IPS-20b (cell line): ENCODE results near the gene TBX1.

Experiments
- H3K27ac ChIP-seq: one replicate; pipeline ENCODE4 v1.5.1; 2013; ENCODE audit warnings: low read length
- H3K27me3 ChIP-seq: 2 replicates; pipeline ENCODE4 v1.6.1; 2013; ENCODE audit warnings: mild to moderate bottlenecking, low read length, inconsistent platforms; ENCODE audit not compliant: insufficient read depth
- H3K36me3 ChIP-seq: 2 replicates; pipeline ENCODE4 v1.6.1; 2013; ENCODE audit warnings: low read depth, mild to moderate bottlenecking, inconsistent platforms, low read length, moderate library complexity; ENCODE audit not compliant: insufficient read depth
- H3K4me1 ChIP-seq: 2 replicates; pipeline ENCODE4 v1.6.1; 2013; ENCODE audit warnings: mild to moderate bottlenecking, control low read depth, inconsistent platforms, low read length, moderate library complexity; ENCODE audit not compliant: insufficient read depth
- H3K4me3 ChIP-seq: 2 replicates; pipeline ENCODE4 v1.5.1; 2013; ENCODE audit warnings: mild to moderate bottlenecking, low read length, inconsistent platforms
- H3K9ac ChIP-seq: 2 replicates; pipeline ENCODE4 v1.6.1; 2013; ENCODE audit warnings: low read depth, mild to moderate bottlenecking, inconsistent platforms, low read length, moderate library complexity
- H3K9me3 ChIP-seq: 2 replicates; pipeline ENCODE4 v1.6.1; 2013; ENCODE audit warnings: mild to moderate bottlenecking, low read depth, low read length, inconsistent platforms; ENCODE audit not compliant: insufficient read depth

The TBX1 gene

GRCh38 chr22:19760058-19760950 lies at the start of gene TBX1:
Gene TBX1 (plus strand): TSS chr22:19760778. CDS start chr22:19760844, 66 bp downstream.
- Histone ChIP-seq H3K9me3 (peaks cover 9% of the 10 kb centered on the region; the same call in 1 of the 2 replicates), H3K27ac (no peak within 1 kb of the TSS)

GRCh38 chr22:19713245-19713644 lies 47.3 kb upstream of the TBX1 start:
- Histone ChIP-seq H3K36me3 (no peaks in the 10 kb centered on the region), H3K27me3 (peaks cover 85% of the 10 kb centered on the region), H3K4me3 (no peak overlapping the region), H3K9ac (no peak overlapping the region), H3K9me3 (no peaks in the 10 kb centered on the region), H3K4me1 (peaks cover 3% of the 10 kb centered on the region; the same call in 1 of the 2 replicates), H3K27ac (no peak overlapping the region)

More at GRCh38 chr22:19760058-19760950, at the start of gene TBX1:
- Histone ChIP-seq H3K36me3 (no peaks in the 10 kb centered on the region), H3K27me3 (peaks cover 95% of the 10 kb centered on the region), H3K4me3 (no peak within 1 kb of the TSS), H3K9ac (no peak within 1 kb of the TSS), H3K4me1 (no peaks in the 10 kb centered on the region; the same call in 1 of the 2 replicates)

DNA sequence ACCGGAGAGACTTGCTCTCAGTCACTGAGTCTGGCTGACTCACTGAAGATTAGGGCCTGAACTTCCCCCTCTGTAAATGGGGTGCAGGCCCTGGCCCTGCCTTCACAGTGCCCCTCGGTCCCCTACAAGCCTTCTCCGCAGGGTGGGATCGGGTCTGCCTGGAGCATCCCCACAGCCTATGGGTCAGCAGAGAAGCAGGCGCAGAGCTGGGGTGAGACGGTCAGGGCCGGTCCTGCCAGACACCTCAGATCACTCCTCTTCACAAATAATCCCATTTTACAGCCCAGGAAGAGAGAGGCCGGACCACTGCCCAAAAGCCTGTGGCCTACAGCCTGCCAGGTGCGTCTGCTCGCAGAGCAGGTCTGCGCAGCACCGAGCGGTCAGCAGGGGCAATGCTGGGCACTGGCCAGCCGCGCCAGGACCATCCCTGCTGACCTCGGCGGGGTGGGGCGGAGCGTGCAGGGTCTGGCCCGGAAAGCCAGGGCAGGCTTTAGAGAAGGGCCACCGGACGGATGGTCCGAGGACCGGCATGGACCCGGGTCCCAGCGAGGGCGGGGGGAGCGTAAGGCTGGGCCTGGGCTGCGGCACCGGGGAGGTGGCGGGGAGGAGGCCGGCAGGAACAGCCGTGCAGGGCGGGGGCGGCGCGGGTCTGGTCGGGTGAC lies 46.8 kb upstream of the TBX1 start:
- Histone ChIP-seq H3K4me1 (peaks cover 3% of the 10 kb centered on the region; the same call in 1 of the 2 replicates), H3K27ac (no peak overlapping the region)

DNA sequence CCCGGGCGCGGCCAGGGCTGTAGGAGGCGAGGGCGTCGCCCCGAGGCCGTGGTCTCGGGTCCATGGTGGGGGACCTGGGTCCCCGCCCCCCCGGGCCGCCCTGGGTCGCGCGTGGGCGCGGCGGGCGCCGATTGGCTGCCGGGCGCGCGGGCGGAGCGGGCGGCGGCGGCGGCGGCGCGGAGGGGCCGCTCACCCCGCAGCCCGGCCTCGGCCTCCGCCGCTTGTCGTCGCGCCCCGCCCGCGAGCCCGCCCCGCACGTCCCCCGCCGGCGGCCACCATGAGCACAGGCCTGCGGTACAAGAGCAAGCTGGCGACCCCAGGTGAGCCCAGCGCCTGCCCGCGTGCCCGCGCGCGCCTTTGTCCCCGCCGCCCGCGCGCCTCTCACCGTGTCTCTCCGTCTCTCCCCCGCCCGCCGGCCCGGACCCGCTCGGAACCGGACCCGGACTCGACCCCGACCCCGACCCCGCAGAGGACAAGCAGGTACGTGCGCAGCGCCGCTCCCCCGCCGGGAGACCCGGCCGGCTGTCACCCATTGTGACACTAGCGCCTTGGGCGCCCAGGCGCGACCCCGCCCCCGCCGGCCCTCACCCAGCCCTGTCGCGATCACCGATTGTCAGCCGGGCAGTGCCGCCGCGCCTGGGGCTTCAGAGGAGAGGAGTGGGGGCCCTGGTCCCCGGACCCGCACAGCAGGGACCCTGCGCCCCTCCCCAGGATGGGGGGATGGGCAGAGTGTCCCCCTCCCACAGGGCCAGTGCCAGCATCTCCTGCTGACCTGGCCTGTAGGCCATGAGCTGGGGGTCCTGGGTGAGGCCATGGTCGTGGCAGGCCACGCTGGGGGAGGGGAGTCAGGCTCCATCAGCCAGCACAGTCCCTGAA lies 46.0 kb upstream of the TBX1 start, which contains the start of gene SEPTIN5:
SEPTIN5 (plus strand) TSS at position 192 of the 876 bp plus-strand sequence; CDS start at position 278, 86 bp downstream.
- Histone ChIP-seq H3K27ac (no peak within 1 kb of the TSS), H3K4me3 (peak within 1 kb of the TSS; percentile 49; the same call in 1 of the 2 replicates), H3K9ac (no peak within 1 kb of the TSS)

More for the DNA sequence above, 46.8 kb upstream of the TBX1 start:
- peaks cover 85% of the 10 kb centered on the region for H3K27me3 ChIP-seq
- peak overlapping the region; percentile 49; the same call in 1 of the 2 replicates for H3K4me3 ChIP-seq
- no peaks in the 10 kb centered on the region for H3K9me3 ChIP-seq
- no peak overlapping the region for H3K9ac ChIP-seq
- no peaks in the 10 kb centered on the region for H3K36me3 ChIP-seq

GRCh38 chr22:19715188-19715930 lies 45.2 kb upstream of the TBX1 start:
- no peaks in the 10 kb centered on the region for H3K4me1 ChIP-seq
- H3K27me3 ChIP-seq, result peaks cover 88% of the 10 kb centered on the region
- no peak overlapping the region for H3K27ac ChIP-seq
- no peak overlapping the region for H3K9ac ChIP-seq
- no peaks in the 10 kb centered on the region for H3K36me3 ChIP-seq
- H3K4me3 ChIP-seq, result peak overlapping the region; percentile 40; the same call in 1 of the 2 replicates
- no peaks in the 10 kb centered on the region for H3K9me3 ChIP-seq

More for the DNA sequence above, 46.0 kb upstream of the TBX1 start, which contains the start of gene SEPTIN5:
- Histone ChIP-seq H3K36me3 (no peaks in the 10 kb centered on the region), H3K4me1 (0 out of 2 replicates have a peak, but pooled peaks cover 2% of the 10 kb centered on the region), H3K9me3 (no peaks in the 10 kb centered on the region), H3K27me3 (peaks cover 85% of the 10 kb centered on the region)

- Histone ChIP-seq H3K27me3 (peaks cover 93% of the 10 kb centered on the region), H3K4me3 (no peak overlapping the region), H3K9me3 (no peaks in the 10 kb centered on the region), H3K36me3 (no peaks in the 10 kb centered on the region), H3K27ac (no peak overlapping the region), H3K4me1 (no peaks in the 10 kb centered on the region), H3K9ac (no peak overlapping the region)
Observed at GRCh38 chr22:19716041-19716828, 44.3 kb upstream of the TBX1 start.

DNA sequence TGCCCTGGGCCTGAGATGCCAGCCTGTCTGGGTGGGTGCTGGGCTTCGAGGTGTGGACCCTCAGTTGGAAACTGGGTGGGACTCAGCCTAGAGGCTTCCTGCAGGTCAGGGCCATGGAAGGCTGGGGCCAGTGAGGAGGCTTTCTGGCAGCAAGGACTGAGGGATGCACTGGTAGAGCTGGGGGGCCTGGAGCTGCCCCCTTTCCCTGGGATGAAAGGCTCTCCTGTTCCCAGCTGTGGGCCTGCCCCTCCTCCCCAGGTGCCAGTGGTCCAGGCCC lies 43.8 kb upstream of the TBX1 start:
- no peak overlapping the region for H3K4me3 ChIP-seq
- no peaks in the 10 kb centered on the region for H3K9me3 ChIP-seq
- no peaks in the 10 kb centered on the region for H3K4me1 ChIP-seq
- no peaks in the 10 kb centered on the region for H3K36me3 ChIP-seq
- H3K27ac ChIP-seq, result no peak overlapping the region
- H3K27me3 ChIP-seq, result peaks cover 95% of the 10 kb centered on the region
- no peak overlapping the region for H3K9ac ChIP-seq

DNA sequence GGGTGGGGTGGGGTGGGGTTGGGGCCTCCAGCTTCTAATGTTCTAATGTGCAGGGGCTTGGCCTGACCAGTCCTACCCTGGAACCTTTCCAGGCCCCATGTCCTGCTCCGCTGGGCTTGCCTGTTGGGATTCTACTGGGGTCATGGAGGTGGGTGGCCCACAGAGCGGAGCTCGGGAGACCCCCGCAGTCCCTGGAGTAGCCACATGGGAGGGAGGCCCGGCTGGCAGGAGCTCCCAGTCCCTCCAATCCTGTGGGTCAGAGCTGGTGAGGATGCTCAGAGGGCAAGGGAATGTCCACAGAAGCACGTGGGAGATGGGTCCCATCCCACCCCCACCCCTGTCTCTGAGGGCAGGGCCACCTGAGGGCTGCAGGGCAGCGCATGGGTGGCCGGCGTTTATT lies 43.4 kb upstream of the TBX1 start:
- no peaks in the 10 kb centered on the region for H3K4me1 ChIP-seq
- H3K9me3 ChIP-seq, result no peaks in the 10 kb centered on the region
- no peak overlapping the region for H3K4me3 ChIP-seq
- no peaks in the 10 kb centered on the region for H3K36me3 ChIP-seq
- peaks cover 95% of the 10 kb centered on the region for H3K27me3 ChIP-seq
- no peak overlapping the region for H3K9ac ChIP-seq
- no peak overlapping the region for H3K27ac ChIP-seq

GRCh38 chr22:19717691-19718455 lies 42.7 kb upstream of the TBX1 start:
- peaks cover 97% of the 10 kb centered on the region for H3K27me3 ChIP-seq
- no peaks in the 10 kb centered on the region for H3K4me1 ChIP-seq
- no peak overlapping the region for H3K9ac ChIP-seq
- no peak overlapping the region for H3K27ac ChIP-seq
- H3K4me3 ChIP-seq, result peak overlapping the region; percentile 50; the same call in 1 of the 2 replicates
- H3K36me3 ChIP-seq, result no peaks in the 10 kb centered on the region
- H3K9me3 ChIP-seq, result no peaks in the 10 kb centered on the region
